GM12891 (cell line): ENCODE measurements around the gene TSC1.

Experiments
- POLR2A ChIP-seq: IDR thresholded peaks from 2 replicates; pipeline ENCODE4 v1.6.1; 2011; ENCODE audit warnings: low read depth, low read length, control low read depth
- POLR2AphosphoS5 ChIP-seq: IDR thresholded peaks from 2 replicates; pipeline ENCODE4 v1.6.1; 2011; ENCODE audit warnings: low read depth, low read length, control low read depth
- TAF1 ChIP-seq: IDR thresholded peaks from 2 replicates; pipeline ENCODE4 v1.6.1; 2011; ENCODE audit warnings: low read depth, low read length, control low read depth

GRCh38 chr9:132945186-132946130 is 1.0 kb upstream of the TSC1 start:
- TF ChIP-seq POLR2A (no peak), TAF1 (no peak), POLR2AphosphoS5 (no peak)
